Measurements from ENCODE around the gene PROB1. TPM values are rescaled to one million over a fixed set of nuclear protein-coding genes. Genes with fewer than 3 reads are reported as not detected.

The PROB1 gene
- total and polyA plus RNA-seq, 2 of the 13 experiments (the other 11 are each of a cell fraction or from before 2014, with no cell fraction given): 0.69 to 1.1 TPM

GRCh38 chr5:139388198-139388821 lies 6.6 kb downstream of the PROB1 start (continued):
- TF ChIP-seq MIER2 (CRISPR knock-in tag; IDR thresholded peaks at IDR 0.05): 0 out of 2 replicates have a peak, but pooled peaks have one; percentile 29
- TF ChIP-seq, protein P1, sequence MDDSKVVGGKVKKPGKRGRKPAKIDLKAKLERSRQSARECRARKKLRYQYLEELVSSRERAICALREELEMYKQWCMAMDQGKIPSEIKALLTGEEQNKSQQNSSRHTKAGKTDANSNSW (CRISPR knock-in tag; IDR thresholded peaks at IDR 0.05; ENCODE audit: borderline replicate concordance): no peak
- TF ChIP-seq, protein P2, sequence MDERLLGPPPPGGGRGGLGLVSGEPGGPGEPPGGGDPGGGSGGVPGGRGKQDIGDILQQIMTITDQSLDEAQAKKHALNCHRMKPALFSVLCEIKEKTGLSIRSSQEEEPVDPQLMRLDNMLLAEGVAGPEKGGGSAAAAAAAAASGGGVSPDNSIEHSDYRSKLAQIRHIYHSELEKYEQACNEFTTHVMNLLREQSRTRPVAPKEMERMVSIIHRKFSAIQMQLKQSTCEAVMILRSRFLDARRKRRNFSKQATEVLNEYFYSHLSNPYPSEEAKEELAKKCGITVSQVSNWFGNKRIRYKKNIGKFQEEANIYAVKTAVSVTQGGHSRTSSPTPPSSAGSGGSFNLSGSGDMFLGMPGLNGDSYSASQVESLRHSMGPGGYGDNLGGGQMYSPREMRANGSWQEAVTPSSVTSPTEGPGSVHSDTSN (CRISPR knock-in tag; IDR thresholded peaks at IDR 0.05): no peak
- TF ChIP-seq ZSCAN25 (CRISPR knock-in tag; IDR thresholded peaks at IDR 0.05): 0 out of 2 replicates have a peak, but pooled peaks have one; percentile 5
- no peak for TF ChIP-seq YEATS2 (CRISPR knock-in tag; IDR thresholded peaks at IDR 0.05; ENCODE audit: borderline replicate concordance)
- TF ChIP-seq EHMT2 (IDR thresholded peaks at IDR 0.05; ENCODE audit: borderline replicate concordance, low read depth, low read length): no peak
- no peak for TF ChIP-seq ARID2 (CRISPR knock-in tag; IDR thresholded peaks at IDR 0.05; ENCODE audit: borderline replicate concordance)
- TF ChIP-seq RNF2 (conservative IDR thresholded peaks at IDR 0.05; ENCODE audit: low read depth): no peak
- TF ChIP-seq SNAI1 (CRISPR knock-in tag; IDR thresholded peaks at IDR 0.05; ENCODE audit: borderline replicate concordance): no peak
- 0 out of 2 replicates have a peak, but pooled peaks have one; percentile 20 for TF ChIP-seq ZNF317 (CRISPR knock-in tag; IDR thresholded peaks at IDR 0.05)
- TF ChIP-seq SNAPC2 (CRISPR knock-in tag; IDR thresholded peaks at IDR 0.05): no peak
- TF ChIP-seq TBX3 (IDR thresholded peaks at IDR 0.05; ENCODE audit: borderline replicate concordance): no peak
- TF ChIP-seq ZNF180 (CRISPR knock-in tag; IDR thresholded peaks at IDR 0.05; ENCODE audit: borderline replicate concordance, low read depth): no peak
- no peak for TF ChIP-seq MYPOP (CRISPR knock-in tag; IDR thresholded peaks at IDR 0.05)
- no peak for TF ChIP-seq ZNF670 (CRISPR knock-in tag; IDR thresholded peaks at IDR 0.05; ENCODE audit: borderline replicate concordance)
- no peak for TF ChIP-seq FOXA3 (CRISPR knock-in tag; IDR thresholded peaks at IDR 0.05)
- TF ChIP-seq TEAD3 (CRISPR knock-in tag; optimal IDR thresholded peaks at IDR 0.05; ENCODE audit: borderline replicate concordance): peak; percentile 58
- peak; percentile 26; the same call in 1 of the 2 replicates for TF ChIP-seq RELA (CRISPR knock-in tag; IDR thresholded peaks at IDR 0.05)
- no peak for TF ChIP-seq HES4 (CRISPR knock-in tag; IDR thresholded peaks at IDR 0.05; ENCODE audit: borderline replicate concordance)
- TF ChIP-seq POLR2AphosphoS2 (IDR thresholded peaks at IDR 0.05; ENCODE audit: low read depth, low read length): no peak
- TF ChIP-seq NFE2 (CRISPR knock-in tag; IDR thresholded peaks at IDR 0.05): no peak
- TF ChIP-seq FOSL2 (CRISPR knock-in tag; IDR thresholded peaks at IDR 0.05): no peak
- no peak for TF ChIP-seq KLF15 (CRISPR knock-in tag; IDR thresholded peaks at IDR 0.05; ENCODE audit: borderline replicate concordance)
- TF ChIP-seq TAF1 (CRISPR knock-in tag; IDR thresholded peaks at IDR 0.05): no peak
- no peak for TF ChIP-seq U2AF1 (optimal IDR thresholded peaks at IDR 0.05; ENCODE audit: low read depth, low read length)
